Measurements from ENCODE around the gene CXorf66. TPM values are rescaled to one million over a fixed set of nuclear protein-coding genes. Genes with fewer than 3 reads are reported as not detected.
"Not testable (repeated sequence)": the region's sequence is repeated elsewhere in the genome, so short reads cannot be mapped to it uniquely, and the experiment has no call there.

Gene CXorf66
- polyA plus RNA-seq, 1 experiment = not detected

DNA sequence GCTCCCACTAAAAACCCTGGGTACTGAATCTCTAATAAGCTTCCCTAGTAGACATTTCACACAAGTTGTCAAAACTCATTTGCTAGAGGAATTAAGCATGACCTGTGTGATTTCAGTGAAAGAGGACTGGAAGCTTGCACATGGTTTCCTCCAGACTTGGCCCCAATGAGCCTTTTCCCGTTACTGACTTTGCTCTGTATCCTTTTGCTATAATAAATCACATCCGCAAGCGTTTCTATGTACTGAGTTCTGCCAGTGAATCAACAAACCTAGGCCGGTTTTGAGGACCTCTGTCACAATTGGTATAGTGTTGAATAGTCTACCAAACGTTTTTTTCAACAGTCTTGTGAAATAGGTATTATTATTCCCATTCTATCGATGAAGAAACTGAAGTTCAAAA is 40.6 kb downstream of the CXorf66 start:
- TF ChIP-seq, protein P1, sequence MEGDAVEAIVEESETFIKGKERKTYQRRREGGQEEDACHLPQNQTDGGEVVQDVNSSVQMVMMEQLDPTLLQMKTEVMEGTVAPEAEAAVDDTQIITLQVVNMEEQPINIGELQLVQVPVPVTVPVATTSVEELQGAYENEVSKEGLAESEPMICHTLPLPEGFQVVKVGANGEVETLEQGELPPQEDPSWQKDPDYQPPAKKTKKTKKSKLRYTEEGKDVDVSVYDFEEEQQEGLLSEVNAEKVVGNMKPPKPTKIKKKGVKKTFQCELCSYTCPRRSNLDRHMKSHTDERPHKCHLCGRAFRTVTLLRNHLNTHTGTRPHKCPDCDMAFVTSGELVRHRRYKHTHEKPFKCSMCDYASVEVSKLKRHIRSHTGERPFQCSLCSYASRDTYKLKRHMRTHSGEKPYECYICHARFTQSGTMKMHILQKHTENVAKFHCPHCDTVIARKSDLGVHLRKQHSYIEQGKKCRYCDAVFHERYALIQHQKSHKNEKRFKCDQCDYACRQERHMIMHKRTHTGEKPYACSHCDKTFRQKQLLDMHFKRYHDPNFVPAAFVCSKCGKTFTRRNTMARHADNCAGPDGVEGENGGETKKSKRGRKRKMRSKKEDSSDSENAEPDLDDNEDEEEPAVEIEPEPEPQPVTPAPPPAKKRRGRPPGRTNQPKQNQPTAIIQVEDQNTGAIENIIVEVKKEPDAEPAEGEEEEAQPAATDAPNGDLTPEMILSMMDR (IDR thresholded peaks at IDR 0.05; ENCODE audit: low read depth, low read length) = no peak
- H3K27me3 ChIP-seq (ENCODE audit: control insufficient read depth, insufficient read depth, low read length) = no peaks in the 10 kb centered on the region
- no peaks in the 10 kb centered on the region for H3K9me3 ChIP-seq (ENCODE audit: control insufficient read depth, insufficient read depth, low read length)
- CTCF ChIA-PET = no interaction called here
- H3K27ac ChIP-seq (ENCODE audit: low read depth, low read length) = no peak overlapping the region
- no peak overlapping the region for H3K4me3 ChIP-seq (ENCODE audit: low read depth, low read length)
- POLR2A ChIA-PET = no interaction called here
- no peak for DNase-seq (ENCODE audit: low read depth, low spot score)

DNA sequence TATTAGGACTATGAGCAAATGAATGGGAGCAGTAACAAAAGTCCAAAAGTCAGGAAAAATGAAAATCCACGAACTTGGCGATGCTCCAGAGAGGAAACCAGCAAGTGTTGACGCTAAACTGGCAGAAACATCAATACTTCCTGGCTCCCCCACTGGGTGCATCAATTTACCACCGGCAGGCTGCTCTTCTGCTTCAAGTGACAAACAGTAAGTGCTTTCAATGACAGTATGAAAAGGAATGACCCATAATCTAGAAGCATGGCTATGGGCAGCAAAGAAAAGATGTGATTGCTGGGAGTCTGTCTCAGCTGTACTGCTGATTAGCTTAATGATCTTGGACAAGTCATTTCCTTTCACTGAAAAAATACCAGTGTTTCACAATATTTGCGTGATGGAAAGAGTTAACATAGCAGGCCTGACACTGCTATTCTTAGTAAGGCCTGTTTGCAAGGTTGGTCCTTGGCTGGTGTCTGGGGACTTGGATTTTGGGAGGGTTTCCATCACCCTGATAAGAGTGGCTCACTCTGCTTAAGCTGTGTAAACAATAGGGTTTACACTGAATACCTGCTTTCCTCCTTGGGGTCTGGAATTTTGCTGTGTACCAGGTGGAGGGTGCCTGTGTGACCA is 41.1 kb downstream of the CXorf66 start:
- Histone ChIP-seq H3K9me3 (ENCODE audit: control insufficient read depth, insufficient read depth, low read length) (no peaks in the 10 kb centered on the region), H3K27me3 (ENCODE audit: control insufficient read depth, insufficient read depth, low read length) (no peaks in the 10 kb centered on the region), H3K27ac (ENCODE audit: low read depth, low read length) (no peak overlapping the region), H3K4me3 (ENCODE audit: low read depth, low read length) (no peak overlapping the region)
- CTCF ChIA-PET = no interaction called here
- POLR2A ChIA-PET = no interaction called here
- TF ChIP-seq, protein P1 (IDR thresholded peaks at IDR 0.05; ENCODE audit: low read depth, low read length) = no peak
- no peak for DNase-seq (ENCODE audit: low read depth, low spot score)

DNA sequence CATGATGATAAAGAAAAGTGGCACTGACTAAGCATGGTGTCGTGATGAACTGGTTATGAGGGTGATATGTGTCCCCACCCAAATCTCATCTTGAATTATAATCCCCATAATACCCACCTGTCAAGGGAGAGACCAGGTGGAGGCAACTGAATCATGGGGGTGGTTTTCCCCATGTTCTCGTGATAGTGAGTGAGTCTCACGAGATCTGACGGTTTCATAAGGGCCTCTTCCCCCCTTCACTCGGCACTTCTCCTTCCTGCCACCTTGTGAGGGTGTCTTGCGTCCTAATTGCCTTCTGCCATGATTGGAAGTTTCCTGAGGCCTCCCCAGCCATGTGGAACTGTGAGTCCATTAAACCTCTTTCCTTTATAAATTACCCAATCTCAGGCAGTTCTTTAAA is 44.2 kb downstream of the CXorf66 start:
- H3K4me3 ChIP-seq (ENCODE audit: low read depth, low read length); H3K27ac ChIP-seq (ENCODE audit: low read depth, low read length); H3K27me3 ChIP-seq (ENCODE audit: control insufficient read depth, insufficient read depth, low read length); POLR2A ChIA-PET; H3K9me3 ChIP-seq (ENCODE audit: control insufficient read depth, insufficient read depth, low read length); DNase-seq (ENCODE audit: low read depth, low spot score); CTCF ChIA-PET: not testable (repeated sequence)

DNA sequence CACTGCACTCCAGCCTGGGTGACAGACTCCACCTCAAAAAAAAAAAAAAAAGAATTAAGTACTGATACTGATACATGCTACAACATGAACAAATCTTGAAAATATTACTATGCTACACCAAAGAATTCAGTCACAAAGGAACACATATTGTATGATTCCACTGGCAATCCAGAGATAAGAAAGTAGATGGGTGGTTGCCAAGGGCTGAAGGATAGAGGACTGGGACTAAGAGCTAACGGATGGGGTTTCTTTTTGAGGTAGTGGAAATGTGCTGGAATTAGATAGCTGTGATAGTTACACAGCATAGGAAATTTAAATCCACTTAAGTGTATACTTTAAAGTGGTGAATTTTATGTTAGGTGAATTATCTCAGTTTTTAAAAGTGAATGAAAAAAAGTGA is 45.0 kb downstream of the CXorf66 start:
- ChIA-PET CTCF (no interaction called here), POLR2A (no interaction called here)
- H3K4me3 ChIP-seq (ENCODE audit: low read depth, low read length) = no peak overlapping the region
- H3K9me3 ChIP-seq (ENCODE audit: control insufficient read depth, insufficient read depth, low read length) = peaks cover 3% of the 10 kb centered on the region; the same call in 1 of the 2 replicates
- no peaks in the 10 kb centered on the region for H3K27me3 ChIP-seq (ENCODE audit: control insufficient read depth, insufficient read depth, low read length)
- no peak overlapping the region for H3K27ac ChIP-seq (ENCODE audit: low read depth, low read length)
- no peak for DNase-seq (ENCODE audit: low read depth, low spot score)
- TF ChIP-seq, protein P1 (IDR thresholded peaks at IDR 0.05; ENCODE audit: low read depth, low read length) = no peak

DNA sequence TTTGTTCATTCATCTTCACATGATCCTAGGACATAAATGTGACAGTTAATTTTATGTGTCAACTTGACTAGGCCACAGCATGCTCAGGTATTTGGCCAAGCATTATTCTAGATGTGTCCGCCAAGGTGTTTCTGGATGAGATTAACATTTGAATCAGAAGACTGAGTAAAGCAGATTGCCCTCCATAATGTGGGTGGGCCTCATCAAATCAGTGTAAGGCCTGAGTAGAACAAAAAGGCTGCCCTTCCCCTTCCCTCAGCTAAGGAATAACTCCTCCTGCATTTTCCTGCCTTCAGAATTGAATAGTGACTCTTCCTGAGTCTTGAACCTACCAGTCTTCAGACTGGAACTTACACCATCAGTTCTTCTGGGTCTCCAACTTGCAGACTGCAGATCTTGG is 50.9 kb downstream of the CXorf66 start:
- no peak overlapping the region for H3K27ac ChIP-seq (ENCODE audit: low read depth, low read length)
- no peak overlapping the region for H3K4me3 ChIP-seq (ENCODE audit: low read depth, low read length)
- H3K9me3 ChIP-seq (ENCODE audit: control insufficient read depth, insufficient read depth, low read length) = peaks cover 3% of the 10 kb centered on the region; the same call in 1 of the 2 replicates
- TF ChIP-seq, protein P1 (IDR thresholded peaks at IDR 0.05; ENCODE audit: low read depth, low read length) = no peak
- ChIA-PET CTCF (no interaction called here), POLR2A (no interaction called here)
- no peak for DNase-seq (ENCODE audit: low read depth, low spot score)
- no peaks in the 10 kb centered on the region for H3K27me3 ChIP-seq (ENCODE audit: control insufficient read depth, insufficient read depth, low read length)

DNA sequence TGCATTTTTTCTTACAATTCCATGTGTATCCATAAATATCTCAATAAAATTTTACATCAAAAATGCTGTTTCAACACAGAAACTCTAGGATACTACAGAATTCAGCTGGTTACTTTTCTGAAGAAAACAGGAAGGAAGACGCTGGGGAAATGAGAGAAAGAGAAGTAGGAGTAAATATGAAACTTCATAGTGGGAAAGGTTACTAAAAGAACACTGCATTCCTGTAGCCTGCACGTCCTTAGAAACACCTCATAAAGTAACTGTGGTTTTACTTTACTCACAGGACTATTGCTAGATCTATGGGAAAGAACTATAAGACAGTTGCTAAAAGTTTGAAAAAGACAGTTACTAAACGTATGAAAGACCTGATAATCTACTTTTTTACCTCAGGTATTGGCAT is 55.6 kb downstream of the CXorf66 start:
- Histone ChIP-seq H3K4me3 (ENCODE audit: low read depth, low read length) (no peak overlapping the region), H3K9me3 (ENCODE audit: control insufficient read depth, insufficient read depth, low read length) (no peaks in the 10 kb centered on the region), H3K27me3 (ENCODE audit: control insufficient read depth, insufficient read depth, low read length) (no peaks in the 10 kb centered on the region), H3K27ac (ENCODE audit: low read depth, low read length) (no peak overlapping the region)
- ChIA-PET POLR2A (no interaction called here), CTCF (no interaction called here)
- DNase-seq (ENCODE audit: low read depth, low spot score) = no peak
- TF ChIP-seq, protein P1 (IDR thresholded peaks at IDR 0.05; ENCODE audit: low read depth, low read length) = no peak

All from AG04450 (cell line).